ENCODE measurements around the gene FAAP20.

FAAP20 gene, protein sequence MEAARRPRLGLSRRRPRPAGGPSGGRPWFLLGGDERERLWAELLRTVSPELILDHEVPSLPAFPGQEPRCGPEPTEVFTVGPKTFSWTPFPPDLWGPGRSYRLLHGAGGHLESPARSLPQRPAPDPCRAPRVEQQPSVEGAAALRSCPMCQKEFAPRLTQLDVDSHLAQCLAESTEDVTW

DNA sequence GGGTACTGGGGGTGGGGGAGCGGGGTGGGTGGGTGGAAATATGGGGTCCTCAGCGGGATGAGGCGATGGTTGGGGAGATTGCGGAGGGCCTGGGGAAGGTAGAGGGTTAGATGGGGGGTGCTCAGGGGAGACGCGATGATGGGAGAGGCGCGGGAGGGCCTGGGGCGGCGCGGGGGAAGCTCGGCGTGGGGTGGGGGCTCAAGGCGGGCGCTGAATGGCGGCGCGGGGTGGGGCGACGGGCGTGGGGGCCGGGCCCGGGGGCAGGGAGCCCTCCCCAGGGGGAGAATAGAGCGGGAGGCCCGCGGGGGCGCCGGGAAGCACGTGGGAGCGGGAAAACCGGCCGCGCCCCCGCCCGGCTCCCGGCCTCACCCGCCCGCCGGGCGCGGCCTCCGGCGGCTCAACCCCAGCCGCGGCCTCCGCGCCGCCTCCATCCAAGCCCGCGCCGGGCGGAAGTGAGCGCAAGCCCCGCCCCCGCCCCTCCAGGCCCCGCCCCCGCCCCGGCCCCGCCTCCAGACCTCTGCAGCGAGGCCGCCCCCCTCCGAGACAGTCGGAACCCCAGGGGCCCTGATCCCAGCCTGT, at the start of gene FAAP20:
FAAP20 (minus strand) TSS at position 454 of the 579 bp plus-strand sequence; CDS start at position 431, 23 bp downstream.
- peak; percentile 68 for DNase-seq

DNA sequence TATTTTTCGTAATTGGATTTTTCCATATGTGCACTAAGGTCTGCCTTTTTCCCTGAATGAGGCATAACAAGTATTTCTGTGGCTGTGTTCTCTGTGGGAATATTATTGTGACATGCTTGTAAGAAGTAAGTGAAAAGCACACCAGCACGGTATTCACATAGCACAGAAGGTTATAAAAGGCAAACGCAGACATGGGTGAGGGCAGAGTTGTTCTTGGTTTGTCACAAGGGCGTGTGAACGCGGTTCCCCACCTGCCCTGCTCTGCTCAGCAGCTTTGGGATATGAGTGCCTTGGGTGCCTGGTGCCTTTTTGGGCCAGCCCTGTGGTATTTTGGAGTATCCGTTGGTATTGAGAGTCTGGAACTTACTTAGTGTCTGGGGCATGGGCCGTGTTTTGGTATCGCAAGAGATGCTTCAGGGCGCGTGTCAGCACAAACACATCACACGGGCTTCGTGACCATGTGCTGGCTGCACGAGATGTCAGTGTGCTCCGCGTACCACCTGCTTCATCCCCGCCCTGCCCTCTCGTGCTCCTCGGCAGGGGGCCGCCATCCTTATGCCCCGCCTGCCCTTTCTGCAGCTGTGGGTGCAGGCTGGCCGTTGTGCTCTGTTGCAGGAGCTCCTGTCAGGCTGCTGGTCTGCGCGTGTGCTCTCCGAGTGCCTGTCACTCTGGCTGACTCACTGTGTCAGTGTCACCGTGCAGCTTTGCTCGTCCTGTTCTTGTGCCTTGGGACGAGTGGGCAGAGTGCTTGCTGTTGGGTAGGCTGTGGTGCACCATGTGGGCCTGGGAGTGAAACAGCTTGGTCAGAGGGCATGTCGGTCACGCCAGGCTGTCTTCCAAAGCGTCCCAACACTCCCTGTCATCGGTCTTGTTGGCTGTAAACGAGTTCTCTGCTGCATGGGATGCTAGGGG, 48.5 kb upstream of the FAAP20 start:
- DNase-seq: no peak

DNA sequence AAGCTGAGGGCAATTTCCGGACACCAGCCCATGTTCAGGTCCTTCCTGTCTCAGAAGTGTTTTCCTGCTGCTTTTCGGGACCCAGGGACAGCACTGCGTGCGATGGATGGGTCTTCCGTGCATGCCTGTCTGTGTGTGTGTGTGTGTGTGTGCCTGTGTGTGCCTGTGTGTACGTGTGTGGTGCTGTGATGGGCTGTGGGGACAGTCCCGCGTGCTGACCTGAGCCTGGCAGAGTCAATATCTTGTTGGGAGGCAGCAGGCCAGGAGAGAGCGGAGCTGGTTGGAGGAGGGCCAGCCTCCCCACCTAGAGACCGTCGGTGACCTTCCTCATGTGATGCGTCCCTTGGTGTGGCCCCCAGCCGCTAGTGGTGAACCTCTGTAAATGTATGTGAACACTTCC, 47.2 kb upstream of the FAAP20 start:
- no peak for DNase-seq

DNA sequence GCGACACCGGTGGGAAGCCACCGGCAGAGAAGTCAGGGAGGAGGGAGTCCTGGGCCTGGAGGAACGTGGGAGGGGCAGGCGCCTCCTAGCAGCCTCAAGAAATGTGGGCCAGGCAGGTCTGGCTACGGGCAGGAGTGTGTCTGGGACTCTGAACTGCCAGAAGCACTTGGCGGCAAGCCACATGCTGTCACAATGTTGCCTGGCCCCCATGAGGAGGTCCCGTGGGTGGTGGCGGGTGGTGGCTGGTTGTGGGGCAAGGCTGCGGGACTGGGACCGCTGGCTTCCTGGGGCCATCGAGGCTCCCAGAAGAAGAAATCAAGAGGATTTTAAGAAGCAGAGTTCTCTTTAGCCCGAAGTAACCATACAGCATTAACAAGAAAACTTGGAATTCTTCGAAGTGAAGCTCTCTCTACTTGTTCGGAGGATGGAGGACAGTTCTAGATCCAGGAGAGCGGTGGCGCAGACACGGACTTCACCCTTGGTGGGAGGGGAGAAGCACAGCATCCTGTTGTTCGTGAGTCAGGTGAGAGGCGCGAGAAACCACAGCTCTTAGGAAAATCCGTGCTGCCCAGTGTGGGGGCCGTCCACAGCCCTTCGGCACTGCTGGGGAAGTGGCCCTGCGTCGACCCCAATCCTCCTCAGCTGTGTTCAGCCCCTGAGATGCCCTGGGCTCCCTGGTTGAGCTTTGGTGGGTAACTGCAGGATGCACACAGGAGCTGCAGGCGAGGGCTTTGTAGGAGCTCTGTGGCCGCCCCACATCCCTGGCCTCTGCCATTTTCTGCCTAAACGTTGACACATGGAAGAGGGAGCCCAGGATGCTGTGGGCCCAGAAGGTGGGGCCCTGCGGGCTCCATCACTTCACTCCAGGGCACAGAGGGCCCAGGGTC, 45.9 kb upstream of the FAAP20 start:
- peak; percentile 27 for DNase-seq

DNA sequence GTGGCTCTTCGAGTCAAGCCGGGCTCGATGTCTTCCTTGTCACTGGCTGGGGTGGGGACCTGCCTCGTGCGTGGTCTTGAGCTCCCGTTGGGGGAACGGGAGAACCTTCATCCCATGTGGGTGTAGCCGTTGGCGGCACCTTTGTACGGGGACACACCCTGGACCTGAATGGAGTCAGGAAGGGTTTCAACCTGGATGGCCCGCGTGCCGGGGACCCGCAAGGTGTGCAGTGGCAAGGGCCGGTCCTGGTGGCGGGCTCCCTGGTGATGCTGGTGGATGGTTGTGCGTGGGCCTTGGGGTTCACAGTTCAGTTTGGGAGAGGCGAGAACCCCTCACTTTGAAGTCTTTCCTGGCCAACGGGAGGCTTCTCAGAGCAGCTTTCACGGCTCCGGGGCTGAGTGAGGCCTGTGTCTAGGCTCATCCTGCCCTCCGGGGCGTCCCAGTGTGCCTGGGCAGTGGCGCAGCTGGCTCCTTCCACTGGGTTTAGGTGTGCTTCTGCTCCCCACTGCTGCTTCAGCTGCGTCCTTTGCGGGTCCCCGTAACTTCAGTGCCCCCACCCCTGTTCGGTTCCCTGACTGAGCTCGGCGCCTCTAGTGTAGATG, 44.9 kb upstream of the FAAP20 start:
- no peak for DNase-seq

DNA sequence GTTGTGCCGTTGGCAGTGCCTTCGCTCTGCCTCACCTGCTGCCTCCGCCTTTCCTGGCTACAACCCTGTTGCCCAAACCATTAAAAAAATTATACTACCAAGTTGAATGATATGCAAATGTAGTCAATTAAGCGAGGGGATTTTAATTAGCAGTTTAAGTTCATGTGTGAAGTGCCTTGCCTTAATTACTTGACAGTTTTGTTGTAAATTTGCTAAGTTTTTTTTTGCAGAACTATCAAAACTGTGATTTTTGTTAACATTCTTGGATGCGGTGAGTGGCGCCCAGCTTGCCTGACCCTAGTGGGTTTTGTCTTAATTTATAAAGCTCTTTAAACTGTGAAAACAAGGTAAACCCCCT, 44.4 kb upstream of the FAAP20 start:
- no peak for DNase-seq

DNA sequence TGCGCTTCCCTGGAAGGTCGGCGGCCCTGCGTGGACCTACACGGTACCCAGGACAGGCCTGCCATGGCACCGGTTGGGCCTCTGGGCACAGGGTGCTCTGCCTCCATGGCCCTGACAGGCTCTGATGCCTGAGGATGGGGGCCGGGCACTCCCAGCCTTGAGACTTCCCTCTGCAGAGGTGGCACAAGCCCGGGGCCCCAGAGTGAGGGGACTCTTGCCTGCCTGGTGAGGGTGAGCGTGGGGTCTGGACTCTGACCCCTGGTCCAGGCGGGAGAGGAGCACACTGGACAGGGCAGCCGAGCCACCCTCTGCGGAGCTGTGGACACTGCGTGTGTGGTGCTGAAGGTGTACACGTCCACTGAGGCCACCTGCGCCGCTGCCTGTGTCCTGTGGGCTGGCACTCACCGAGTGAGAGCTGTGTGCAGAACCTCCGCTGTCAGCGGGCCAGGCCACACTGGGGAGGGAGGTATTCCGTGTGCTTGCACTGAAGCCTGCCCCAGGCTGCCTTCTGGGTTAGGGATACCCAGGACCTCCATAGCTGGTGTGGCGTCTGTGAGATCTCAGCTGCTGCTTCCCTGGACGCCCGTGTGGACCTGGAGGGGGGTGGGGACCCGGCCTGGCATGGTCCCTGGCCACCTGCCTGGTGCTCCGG, 43.9 kb upstream of the FAAP20 start:
- DNase-seq: no peak

DNA sequence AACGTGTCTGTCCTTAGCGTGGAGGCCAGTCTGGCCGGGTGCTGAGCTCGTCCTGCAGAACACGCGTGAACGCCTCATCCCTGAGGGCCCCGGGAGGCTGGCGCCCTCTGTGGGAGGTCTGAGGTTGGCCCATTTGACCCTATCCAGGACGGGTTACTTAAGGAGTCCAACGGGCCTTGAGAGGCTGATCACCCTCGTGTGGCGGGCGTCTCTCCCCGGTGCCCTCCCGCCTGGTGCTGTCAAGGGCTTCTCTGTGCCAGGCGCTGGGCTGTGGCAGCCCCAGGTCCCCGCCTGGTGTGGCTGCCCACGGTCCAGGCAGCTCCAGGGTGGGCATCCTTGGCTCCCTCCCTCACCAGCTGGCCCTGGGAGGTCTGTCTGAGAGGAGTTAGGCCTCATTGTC, 43.2 kb upstream of the FAAP20 start:
- no peak for DNase-seq

DNA sequence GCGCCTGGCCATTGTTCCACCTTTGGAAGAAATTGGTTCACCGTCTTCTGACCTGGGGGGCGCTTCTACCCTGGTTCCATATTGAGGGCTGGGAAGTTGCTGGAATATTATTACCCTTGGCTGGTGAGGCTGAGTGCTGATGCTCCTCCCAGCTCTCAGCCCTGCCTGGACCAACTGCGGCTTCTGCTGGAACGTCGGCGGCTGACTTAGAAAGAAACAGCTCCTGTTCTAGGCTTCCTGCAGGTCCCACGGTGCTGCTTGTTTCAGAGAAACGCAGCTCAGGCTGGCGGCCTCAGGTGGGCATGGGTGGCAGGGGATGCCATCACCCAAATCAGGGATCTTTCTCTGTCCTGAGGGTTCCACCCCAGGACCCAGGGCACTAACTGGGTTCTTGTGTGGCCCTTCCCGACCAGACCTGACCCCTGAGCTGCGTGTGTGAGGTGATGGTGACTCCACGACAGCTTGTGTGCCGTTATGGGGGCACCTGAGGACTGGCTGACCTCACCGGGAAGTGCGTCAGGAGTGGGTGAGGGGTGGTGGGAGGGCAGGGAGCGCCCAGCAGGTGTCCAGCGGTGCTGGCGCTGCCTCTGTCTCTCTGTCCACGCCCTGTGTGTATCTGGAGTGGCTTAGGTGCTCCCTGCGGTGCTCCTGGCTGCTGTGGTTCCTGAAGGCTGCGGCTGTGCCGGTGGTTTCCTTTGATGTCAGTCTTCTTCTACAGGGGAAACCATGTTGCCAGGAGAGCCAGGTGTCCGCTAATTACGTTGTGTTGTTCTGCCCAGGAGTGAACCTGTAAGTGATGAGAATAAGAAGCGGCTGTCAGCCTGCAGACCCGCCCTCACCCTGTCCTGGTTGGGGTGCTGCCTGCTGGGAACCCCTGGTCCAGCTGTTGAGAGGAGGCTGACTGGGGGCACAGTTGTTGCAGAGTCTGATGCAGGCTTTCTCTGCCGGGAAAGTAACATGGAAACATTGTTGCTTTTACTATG, 42.4 kb upstream of the FAAP20 start:
- DNase-seq: no peak

DNA sequence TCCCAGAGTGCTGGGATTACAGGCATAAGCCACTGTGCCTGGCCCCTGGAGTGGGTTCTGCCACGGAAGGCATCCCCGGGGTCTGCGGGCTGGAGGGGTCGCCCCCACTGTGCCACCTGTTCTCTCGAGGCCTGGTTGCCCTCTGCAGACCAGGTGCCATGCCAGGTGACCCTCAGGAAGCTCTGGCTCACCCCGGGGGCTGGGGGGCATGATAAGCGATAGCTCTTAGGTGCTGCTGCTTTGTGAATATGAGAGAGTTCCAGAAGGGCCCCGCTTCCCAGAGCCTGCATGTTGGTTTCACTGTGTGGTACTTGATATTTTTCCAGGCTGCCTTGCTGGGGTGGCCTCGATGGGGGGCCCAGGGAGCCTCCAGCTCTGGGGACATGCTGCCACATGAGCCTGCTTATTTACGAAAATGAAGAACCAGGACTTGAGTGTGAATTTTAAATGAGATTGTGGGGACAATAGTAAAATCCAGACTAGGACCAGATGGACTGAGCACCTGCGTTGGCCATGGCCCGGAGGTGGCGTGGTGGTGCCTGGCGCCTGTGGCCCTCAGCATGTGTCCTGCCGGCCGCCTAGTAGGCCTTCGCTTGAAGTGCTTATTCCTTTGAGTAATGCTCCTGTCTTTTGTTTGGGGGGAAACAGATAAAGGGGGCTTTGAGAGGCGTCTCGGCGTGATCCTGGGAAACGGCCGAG, 40.9 kb upstream of the FAAP20 start:
- DNase-seq: no peak

DNA sequence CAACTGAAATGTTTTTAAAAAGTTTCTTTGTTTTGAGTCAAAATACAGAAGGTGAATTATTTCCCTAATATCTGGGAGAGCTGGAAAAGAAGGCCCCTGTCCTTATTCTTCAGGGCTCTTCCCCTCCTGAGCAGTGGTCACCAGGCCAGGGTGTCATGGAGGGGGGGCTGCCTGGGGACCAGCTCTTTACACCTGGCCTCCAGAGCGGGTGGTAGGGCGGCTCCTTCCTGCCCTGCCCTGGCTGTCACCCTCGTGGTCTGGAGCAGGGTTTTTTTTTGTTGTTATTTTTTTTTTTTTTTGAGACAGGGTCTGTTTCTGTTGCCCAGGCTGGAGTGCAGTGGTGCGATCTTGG, 40.2 kb upstream of the FAAP20 start:
- no peak for DNase-seq

DNA sequence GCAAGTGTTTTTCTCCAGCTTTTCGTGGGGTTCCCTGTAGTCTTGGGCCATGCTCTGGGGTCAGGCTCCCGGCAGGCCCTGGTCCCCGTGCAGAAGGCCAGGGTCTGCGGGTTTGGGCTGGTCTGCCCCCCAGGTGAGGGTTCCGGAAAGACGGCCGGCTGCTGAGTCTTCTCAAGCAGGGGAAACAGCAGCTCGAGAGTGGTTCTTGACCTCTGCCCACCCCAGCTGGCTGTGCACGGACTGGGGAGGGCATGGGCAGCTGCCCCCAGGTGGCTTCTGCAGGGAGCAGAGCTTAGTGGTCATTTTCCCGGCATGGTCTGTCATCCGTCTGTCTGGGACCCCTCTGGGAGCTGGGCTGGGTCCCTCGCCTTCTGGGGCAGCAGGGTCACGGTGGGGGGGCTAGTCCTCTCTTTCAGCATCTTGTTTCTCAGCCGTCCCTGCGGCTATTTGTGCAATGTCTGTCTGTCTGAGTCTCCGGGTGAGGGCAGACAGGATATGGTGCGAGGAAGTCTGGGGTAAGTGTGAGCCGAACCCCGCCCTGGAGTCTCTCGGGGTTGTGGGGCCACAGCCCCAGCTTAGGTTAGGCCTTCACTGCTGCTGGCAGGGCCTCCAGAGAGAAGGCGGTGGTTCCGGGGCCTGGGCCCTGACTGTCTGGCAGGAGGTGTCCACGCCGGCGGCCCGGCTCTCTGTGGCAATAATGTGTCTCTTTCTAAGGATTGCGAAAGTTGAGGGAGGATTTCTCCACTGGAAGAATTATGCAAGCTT, 39.6 kb upstream of the FAAP20 start:
- DNase-seq: peak; percentile 91

DNA sequence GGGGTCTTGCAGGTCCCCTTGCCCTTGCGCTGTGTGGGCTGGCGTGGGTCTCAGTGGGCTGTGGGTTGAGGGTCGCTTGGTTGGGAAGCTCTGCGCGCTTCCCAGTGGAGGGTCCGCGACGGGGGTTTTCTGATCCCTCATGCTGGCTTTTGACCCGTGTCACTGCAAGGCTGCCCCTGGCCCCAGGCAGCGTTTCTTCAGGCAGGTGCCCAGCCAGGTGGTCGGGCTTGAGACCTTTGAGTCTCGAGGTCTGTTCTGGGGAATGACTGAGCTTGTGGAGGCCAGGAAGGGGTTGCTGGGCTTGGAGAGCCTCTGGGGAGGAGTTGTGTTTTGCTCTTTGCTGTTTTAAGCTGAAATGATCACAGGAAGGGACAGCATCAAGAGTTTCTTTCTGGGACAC, 38.9 kb upstream of the FAAP20 start:
- DNase-seq: no peak

DNA sequence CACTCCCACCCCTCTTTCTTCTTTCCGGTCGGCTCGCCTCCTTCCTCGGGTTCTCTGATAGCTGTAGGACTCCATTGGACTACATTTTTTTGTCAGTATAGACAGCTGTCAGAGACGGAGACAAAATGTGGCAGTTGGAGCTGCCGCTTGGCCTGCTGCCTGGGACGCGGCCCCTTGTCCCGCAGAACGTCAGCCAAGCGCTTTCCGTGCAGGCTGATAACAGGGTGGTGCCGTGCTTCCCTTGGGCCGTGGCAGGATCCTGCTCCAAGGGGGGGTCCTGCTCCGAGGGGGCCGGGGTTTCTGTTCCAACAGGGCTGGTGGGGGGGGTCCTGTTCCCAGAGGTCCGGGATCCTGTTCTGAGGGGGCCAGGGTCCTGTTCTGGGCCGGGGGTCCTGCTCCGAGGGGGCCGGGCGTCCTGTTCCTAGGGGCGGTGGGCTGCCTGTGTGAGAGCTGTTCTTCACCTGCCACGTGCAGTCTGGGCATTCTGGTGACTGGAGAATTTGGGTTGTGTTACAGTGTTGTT, 38.4 kb upstream of the FAAP20 start:
- DNase-seq: no peak

DNA sequence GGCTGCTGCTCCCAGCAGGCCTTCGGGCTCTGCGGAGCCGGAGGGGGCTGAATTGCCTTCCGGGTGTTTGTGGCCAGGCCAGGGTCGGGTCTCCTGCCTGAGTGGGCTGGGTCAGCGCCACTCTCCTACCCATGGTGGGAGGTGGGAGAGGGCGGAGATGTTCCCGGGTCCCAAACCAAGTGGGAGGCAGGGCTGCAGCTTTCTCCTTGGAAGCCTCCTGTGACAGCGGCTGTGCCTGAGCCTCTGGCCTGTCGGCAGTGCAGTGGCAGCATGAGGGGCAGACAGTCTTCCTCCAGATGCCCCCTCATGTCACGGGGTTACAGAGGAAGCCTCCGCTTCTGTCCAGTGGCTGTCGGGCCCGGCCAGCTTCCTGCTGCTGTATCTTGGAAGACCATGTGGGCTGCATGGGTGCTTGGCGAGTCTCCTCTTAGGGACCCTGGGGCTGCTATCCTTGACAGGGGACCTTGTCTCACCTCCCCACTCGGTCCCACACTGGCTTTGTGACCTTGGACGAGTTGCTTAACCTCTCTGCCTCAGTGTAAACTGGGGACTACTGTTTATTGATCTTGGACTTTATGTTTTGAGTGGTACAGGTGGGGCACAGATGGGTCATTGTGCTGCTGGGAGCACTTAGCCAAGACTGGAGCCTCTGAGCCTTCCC, 37.8 kb upstream of the FAAP20 start:
- DNase-seq: no peak

DNA sequence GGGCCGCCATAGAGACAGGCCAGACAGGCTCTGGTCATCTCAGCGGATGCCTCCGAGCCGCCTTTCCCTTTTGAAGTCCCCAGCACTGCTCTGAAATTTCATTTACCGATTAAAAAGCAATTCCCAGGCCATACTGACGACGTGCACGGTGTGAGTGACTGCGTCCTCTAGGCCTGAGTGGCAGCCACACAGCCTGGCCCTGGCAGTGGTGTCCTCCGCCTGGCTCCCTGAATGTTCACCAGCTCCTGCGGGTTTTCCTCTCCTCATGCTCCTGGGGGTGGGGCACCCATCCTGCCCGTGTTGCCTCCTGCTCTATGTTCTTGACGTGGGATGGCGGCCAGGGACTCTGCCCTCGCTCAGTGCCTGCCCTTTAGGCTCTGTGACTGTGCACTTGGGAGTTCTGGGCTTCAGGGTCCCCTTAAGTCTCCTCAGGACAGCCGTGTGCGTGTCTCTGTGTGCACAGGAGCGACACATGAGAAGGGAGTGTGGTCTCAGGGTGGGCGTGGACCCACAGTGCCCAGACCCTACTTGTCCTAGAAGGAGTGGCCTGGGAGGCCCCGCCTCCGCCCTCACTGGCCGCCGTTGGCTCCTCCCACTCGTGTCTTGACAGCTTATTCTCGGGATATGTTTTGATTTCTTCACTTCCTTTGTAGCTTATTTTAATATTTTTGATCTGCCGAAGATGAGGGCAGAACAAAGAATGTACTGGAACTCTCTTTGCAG, 37.1 kb upstream of the FAAP20 start:
- peak; percentile 82 for DNase-seq

DNA sequence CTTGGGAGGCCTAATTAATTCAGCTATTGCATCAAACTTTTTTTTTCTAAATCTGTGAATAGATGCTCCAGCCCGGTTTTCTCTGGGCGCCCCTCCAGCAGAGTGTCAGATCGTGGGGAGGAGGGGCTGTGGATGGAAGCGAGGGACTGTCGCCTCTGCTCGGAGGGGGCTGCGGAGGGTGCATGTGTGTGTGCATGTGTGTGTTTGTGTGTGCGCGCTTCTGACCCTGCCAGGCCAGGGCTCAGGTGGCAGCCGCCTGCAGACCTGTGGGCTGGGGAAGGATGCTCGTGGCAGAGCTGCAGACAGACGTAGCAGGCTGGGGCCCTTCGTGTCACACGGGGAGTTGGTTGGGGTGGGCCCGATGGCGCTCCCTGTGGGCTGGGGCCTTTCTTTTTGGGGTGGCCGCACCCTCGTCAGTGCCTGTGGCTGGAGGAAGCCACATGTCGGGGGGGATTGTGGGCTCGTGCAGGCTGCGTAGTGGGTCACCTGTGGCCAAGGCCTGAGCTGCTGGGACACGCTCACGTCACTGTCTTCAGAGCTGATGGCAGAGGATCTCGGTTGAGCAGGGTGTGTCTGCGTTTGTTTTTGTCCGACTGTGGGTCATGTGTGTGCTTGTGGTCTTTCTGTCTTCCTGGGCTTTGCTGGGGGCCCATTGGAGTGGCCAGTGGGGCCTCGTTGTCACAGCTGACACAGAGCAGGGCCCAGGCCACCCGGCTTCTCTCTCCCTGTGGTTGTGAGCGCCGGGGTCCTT, 36.4 kb upstream of the FAAP20 start:
- no peak for DNase-seq
